D721Med (cell line): ENCODE results near the gene UBR4.
"Not testable (repeated sequence)": the region's sequence is repeated elsewhere in the genome, so short reads cannot be mapped to it uniquely, and the experiment has no call there.

Source experiments
- DNase-seq: peaks from one replicate; pipeline ENCODE4 v3.0.0; 2011; ENCODE audit warnings: low spot score; ENCODE audit not compliant: insufficient read length
- FAIRE-seq: peaks from 2 replicates; lab custom pipeline; 2011; peaks lifted over from hg19 to GRCh38; lab: Jason Lieb, UNC
- CTCF ChIP-seq: IDR thresholded peaks from 2 replicates; pipeline ENCODE4 v1.5.1; 2012; ENCODE audit warnings: mild to moderate bottlenecking, control low read depth; ENCODE audit not compliant: insufficient read depth; ENCODE audit errors: missing control alignments

Gene UBR4

DNA sequence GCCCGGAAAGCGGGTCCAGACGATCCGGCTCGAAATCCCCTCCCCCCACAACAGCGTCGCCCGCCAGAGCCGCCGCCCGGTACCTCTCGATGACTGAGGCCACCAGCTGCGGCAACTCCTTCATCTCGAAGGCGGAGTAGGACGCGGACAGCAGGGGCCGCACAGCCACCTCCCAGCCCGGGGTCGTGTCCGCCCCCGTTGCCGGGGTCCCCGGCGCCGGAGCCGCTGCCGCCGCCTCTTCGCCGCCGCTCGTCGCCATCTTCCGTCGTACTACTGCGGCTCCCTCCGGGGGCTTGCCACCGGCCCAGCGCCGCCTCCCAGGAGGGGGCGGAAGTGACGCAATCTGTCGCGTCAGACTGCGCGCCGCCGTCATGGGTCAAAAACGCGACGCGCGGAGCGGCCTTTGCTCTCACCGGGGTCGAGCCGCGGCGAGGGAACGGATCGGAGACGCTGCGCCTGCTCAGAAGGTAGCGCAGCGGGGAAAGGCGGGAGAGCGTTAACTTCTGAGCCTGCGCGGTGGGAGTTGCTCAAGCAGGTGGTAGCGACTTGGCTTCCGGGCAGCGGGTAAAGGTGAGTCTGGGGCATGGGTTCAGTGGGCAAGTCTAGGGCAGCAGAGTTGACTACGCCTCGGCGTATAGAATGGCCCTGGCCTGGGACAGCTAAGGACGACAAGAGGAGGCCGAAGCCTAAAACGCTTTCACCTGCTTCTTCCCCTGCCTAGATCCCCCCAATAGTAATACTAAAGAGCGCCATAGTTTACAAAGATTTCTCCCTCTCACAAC, at the start of gene UBR4:
TSS of gene UBR4 (minus strand) at position 277 of the 782 bp plus-strand sequence. CDS start at position 259, 18 bp downstream.
- FAIRE-seq (no peak), DNase-seq (peak; percentile 24)
- TF ChIP-seq CTCF = no peak

DNA sequence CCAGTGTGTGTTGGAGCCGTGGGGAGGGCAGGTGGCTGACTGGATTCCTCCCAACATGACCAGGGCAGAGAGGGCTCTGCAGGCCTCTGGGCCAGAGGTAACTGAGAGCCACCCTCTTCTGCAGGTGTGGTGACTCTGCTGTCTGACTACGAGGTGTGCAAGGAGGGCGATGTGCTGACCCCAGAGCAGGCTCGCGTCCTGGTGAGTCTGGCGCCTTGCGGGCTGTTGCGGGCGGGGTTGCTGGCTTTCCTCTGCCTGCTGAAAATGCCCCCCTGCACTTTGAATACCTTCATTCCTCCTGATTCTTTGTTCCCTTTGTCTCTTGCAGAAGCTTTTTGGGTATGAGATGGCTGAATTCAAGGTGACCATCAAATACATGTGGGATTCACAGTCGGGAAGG, 48.3 kb upstream of the UBR4 start:
- FAIRE-seq (no peak), DNase-seq (no peak)
- no peak for TF ChIP-seq CTCF

GRCh38 chr1:19257178-19257914, 47.3 kb upstream of the UBR4 start:
- FAIRE-seq = no peak

GRCh38 chr1:19256301-19256700, 46.2 kb upstream of the UBR4 start:
- not testable (repeated sequence) for DNase-seq, FAIRE-seq

More at GRCh38 chr1:19257178-19257914, 47.3 kb upstream of the UBR4 start:
- no peak for TF ChIP-seq CTCF
- DNase-seq = no peak

GRCh38 chr1:19255288-19255687, 45.2 kb upstream of the UBR4 start:
- FAIRE-seq = no peak
- TF ChIP-seq CTCF = no peak
- DNase-seq = no peak

GRCh38 chr1:19254416-19254815, 44.4 kb upstream of the UBR4 start:
- FAIRE-seq (no peak), DNase-seq (no peak)
- TF ChIP-seq CTCF = no peak

- no peak for TF ChIP-seq CTCF
- DNase-seq = peak; percentile 54
- no peak for FAIRE-seq
Measured at GRCh38 chr1:19251305-19252196, 41.5 kb upstream of the UBR4 start, which contains the start of the genes EMC1 and MRTO4. TSS of gene EMC1 (minus strand) at chr1:19251524. CDS start at chr1:19251509, 15 bp downstream. TSS of gene MRTO4 (plus strand) at chr1:19251805. CDS start at chr1:19251836, 31 bp downstream.
